ENCODE measurements around the gene ETV2. TPM values are rescaled to one million over a fixed set of nuclear protein-coding genes. Genes with fewer than 3 reads are reported as not detected.

Gene ETV2
- total and polyA plus RNA-seq, 2 of the 4 experiments (the other 2 are of a cell fraction) = 1.2 TPM; not detected in 1

DNA sequence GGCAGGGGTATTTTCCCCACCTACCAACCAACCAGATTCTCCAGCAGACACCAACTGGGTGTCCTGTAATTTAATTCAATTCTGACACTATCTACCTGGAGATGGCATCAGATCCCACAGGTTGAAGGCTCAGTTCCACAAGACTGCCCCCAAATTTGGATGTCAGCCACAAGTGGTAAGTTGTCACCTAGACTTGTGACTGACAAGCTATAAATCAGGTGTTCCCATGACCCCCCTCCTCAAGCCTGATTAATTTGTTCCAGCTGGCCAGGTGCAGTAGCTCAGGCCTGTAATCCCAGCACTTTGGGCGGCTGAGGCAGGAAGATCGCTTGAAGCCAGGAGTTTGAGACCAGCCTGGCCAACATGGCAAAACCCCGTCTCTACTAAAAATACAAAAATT lies 39.6 kb upstream of the ETV2 start:
- H3K27me3 ChIP-seq (ENCODE audit: control insufficient read depth, insufficient read depth, low read length) = 0 out of 2 replicates have a peak, but pooled peaks cover 2% of the 10 kb centered on the region
- H2BK120ac ChIP-seq (ENCODE audit: low read depth, low read length) = no peak overlapping the region
- H2AK5ac ChIP-seq (ENCODE audit: low read depth, low read length) = no peak overlapping the region
- H3K4me2 ChIP-seq (ENCODE audit: low read depth, low read length) = no peak overlapping the region
- H4K5ac ChIP-seq (ENCODE audit: low read depth, low read length) = no peak overlapping the region
- ChIA-PET POLR2A (ENCODE audit: unreplicated experiment) (no interaction called here), CTCF (no interaction called here)
- H4K91ac ChIP-seq (ENCODE audit: insufficient read depth, low read depth, low read length) = no peak overlapping the region
- ATAC-seq (ENCODE audit: low read depth) (no peak), DNase-seq (no peak)
- in situ Hi-C loops (cut with MboI; ENCODE audit: low sequenced_read_pairs) = no loop called here
- no CpG with 5 or more reads among the region's 3 CpGs for WGBS, 2 experiments (ENCODE audit: extremely low coverage in 2 of 2, insufficient read length in 1 of 2)
- no peaks in the 10 kb centered on the region for H3K9me3 ChIP-seq (ENCODE audit: control insufficient read depth, insufficient read depth, low read length)
- no peak overlapping the region for H4K8ac ChIP-seq (ENCODE audit: low read depth in 2 of 2, low read length in 2 of 2)
- H3K79me1 ChIP-seq (ENCODE audit: low read depth in 1 of 2, low read length in 2 of 2) = no peaks in the 10 kb centered on the region
- no peaks in the 10 kb centered on the region for H4K20me1 ChIP-seq (ENCODE audit: insufficient read depth, low read length)
- no peak overlapping the region for H2AFZ ChIP-seq (replicated peaks; ENCODE audit: low read length, poor library complexity)
- no peak overlapping the region for H3K23ac ChIP-seq (ENCODE audit: low read depth, low read length)
- BruUV-seq (replicated peaks) = no TSS peak
- no peak overlapping the region for H2AK9ac ChIP-seq (replicated peaks; ENCODE audit: low read depth, low read length, poor library complexity)
- H3K27ac ChIP-seq (ENCODE audit: insufficient read depth, low read length) = no peak overlapping the region
- no peaks in the 10 kb centered on the region for H3K9me1 ChIP-seq (ENCODE audit: insufficient read depth, low read length)
- H3K14ac ChIP-seq (replicated peaks; ENCODE audit: low read depth, low read length) = no peak overlapping the region
- dilution Hi-C loops (cut with HindIII; ENCODE audit: low sequenced_read_pairs, unreplicated experiment) = no loop called here
- TF ChIP-seq SMC3 (IDR thresholded peaks at IDR 0.05; ENCODE audit: low read depth, low read length) = no peak
- TF ChIP-seq CHD1 (IDR thresholded peaks at IDR 0.05; ENCODE audit: low read depth, low read length) = no peak
- TF ChIP-seq MAZ (IDR thresholded peaks at IDR 0.05; ENCODE audit: borderline replicate concordance, low read depth, low read length) = no peak
- no peak for TF ChIP-seq POLR2A (IDR thresholded peaks at IDR 0.05; ENCODE audit: low read depth, low read length)
- no peak for TF ChIP-seq MAFK (IDR thresholded peaks at IDR 0.05; ENCODE audit: low read depth, low read length)
- TF ChIP-seq BHLHE40 (IDR thresholded peaks at IDR 0.05; ENCODE audit: low read depth, low read length) = no peak
- no peak for TF ChIP-seq RAD21 (IDR thresholded peaks at IDR 0.05; ENCODE audit: low read length)
- no peak for TF ChIP-seq MXI1 (IDR thresholded peaks at IDR 0.05; ENCODE audit: borderline replicate concordance, low read depth, low read length)
- no peak for TF ChIP-seq NFE2L2 (IDR thresholded peaks at IDR 0.05; ENCODE audit: low read depth, low read length)
- TF ChIP-seq RCOR1 (IDR thresholded peaks at IDR 0.05; ENCODE audit: insufficient replicate concordance, low read length) = no peak
- TF ChIP-seq CEBPB (IDR thresholded peaks at IDR 0.05; ENCODE audit: low read depth, low read length) = no peak
- no peak for TF ChIP-seq FOS (IDR thresholded peaks at IDR 0.05; ENCODE audit: low read depth, low read length)
- no peak for TF ChIP-seq RFX5 (IDR thresholded peaks at IDR 0.05; ENCODE audit: low read depth, low read length)
- TF ChIP-seq USF2 (IDR thresholded peaks at IDR 0.05; ENCODE audit: low read depth, low read length) = no peak
- TF ChIP-seq CTCF (conservative IDR thresholded peaks at IDR 0.05; ENCODE audit: low read depth, low read length) = no peak
- TF ChIP-seq ELK1 (IDR thresholded peaks at IDR 0.05; ENCODE audit: borderline replicate concordance, low read depth, low read length) = no peak
- no peaks in the 10 kb centered on the region for H3K4me1 ChIP-seq (ENCODE audit: control insufficient read depth, insufficient read depth, low read length)
- intact Hi-C loops (cut with micrococcal nuclease) = no loop called here
- no peak overlapping the region for H3K18ac ChIP-seq (ENCODE audit: low read depth, low read length)
- H2BK20ac ChIP-seq (ENCODE audit: low read depth, low read length) = no peak overlapping the region
- H2BK15ac ChIP-seq (ENCODE audit: low read depth, low read length) = no peak overlapping the region
- H3K56ac ChIP-seq (ENCODE audit: extremely low read depth, insufficient read depth, low read length) = no peak overlapping the region
- no peaks in the 10 kb centered on the region for H3K36me3 ChIP-seq (ENCODE audit: control insufficient read depth, insufficient read depth, low read length)
- H2BK5ac ChIP-seq (ENCODE audit: low read depth, low read length, poor library complexity, severe bottlenecking) = no peak overlapping the region
- H3K4ac ChIP-seq (ENCODE audit: low read depth, low read length) = no peak overlapping the region
- no peak overlapping the region for H3K4me3 ChIP-seq (ENCODE audit: insufficient read depth, low read depth, low read length)
- H3K9ac ChIP-seq (ENCODE audit: low read depth, low read length) = no peak overlapping the region
